ENCODE data around the gene CALML6. TPM values are rescaled to one million over a fixed set of nuclear protein-coding genes. Genes with fewer than 3 reads are reported as not detected.
A peak's percentile ranks its signal among the peaks of the same experiment; 100 is the strongest.

The CALML6 gene
- total RNA-seq, 1 experiment from 2014 or later, result 1.9 TPM

DNA sequence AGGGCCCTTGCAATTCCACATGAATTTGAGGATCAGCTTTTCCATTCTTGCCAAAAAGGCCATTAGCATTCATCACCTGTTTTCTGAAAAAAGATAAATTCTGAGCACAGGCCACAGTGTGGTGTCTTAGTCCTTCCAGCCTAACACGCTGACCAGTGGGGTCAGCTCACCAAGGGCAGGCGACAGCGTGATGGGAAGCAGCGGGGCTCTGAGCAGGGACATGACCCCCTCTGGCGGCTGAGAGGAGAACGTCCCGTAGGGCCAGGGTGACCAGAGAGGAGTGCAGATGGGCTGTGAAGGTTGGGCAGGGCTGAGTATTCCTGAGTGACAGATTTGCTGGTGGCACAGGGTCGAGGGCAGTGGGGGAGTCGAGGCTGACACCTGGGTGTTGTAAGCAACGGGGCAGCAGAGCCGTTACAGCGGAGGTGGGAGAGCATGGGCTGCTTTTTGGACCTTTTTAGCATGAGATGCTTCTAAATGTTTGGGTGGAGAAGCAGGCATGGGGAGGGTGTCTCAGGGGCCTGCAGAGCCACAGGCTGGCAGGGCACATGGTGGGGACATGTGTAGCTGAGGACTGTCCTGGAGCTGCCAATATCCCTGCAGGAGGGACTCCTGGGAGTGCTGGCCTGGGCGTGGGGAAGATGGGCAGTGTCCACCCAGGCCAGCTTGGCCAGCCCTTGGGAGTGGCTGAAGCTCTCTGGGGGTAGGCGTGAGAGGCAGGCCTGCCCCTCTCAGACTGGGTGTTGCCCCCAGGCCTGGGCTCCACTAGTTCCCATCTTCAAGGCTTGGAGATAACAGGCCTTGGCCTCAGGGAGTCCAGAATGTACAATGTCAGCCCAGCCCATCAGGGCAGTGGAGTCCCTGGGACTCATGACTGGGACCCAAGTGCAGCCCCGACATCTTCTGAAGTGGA is 8.6 kb upstream of the CALML6 start:
- Mint-ChIP-seq H3K27ac (peak overlapping the region; percentile 84; the same call in 1 of the 2 replicates), H3K27me3 (ENCODE audit: low read depth) (no peaks in the 10 kb centered on the region; the same call in 1 of the 2 replicates), H3K9me3 (peaks cover 4% of the 10 kb centered on the region; the same call in 1 of the 2 replicates), H3K4me3 (peak overlapping the region; percentile 42; the same call in 1 of the 2 replicates), H3K36me3 (no peaks in the 10 kb centered on the region), H3K4me1 (peaks cover 19% of the 10 kb centered on the region)
- peak; percentile 89 for DNase-seq (ENCODE audit: low spot score)
- ChIA-PET POLR2A (interaction anchor here (0.7 kb wide), 1 partner anchor 24 kb away, joined by 3 read pairs; no protein-coding TSS in a partner anchor), CTCF (interaction anchor here (0.5 to 5.0 kb wide), 37 partner anchors 11 to 299 kb away, joined by 3 to 42 read pairs (median 5); partner anchors contain the start of genes CDK11A and TMEM52)
- TF ChIP-seq TP53 (CRISPR knock-in tag; IDR thresholded peaks at IDR 0.05) (no peak), PRRX2 (CRISPR knock-in tag; IDR thresholded peaks at IDR 0.05) (no peak), MXD4 (CRISPR knock-in tag; IDR thresholded peaks at IDR 0.05; ENCODE audit: borderline replicate concordance) (no peak), ZNF219 (CRISPR knock-in tag; IDR thresholded peaks at IDR 0.05; ENCODE audit: borderline replicate concordance) (no peak), ZNF317 (CRISPR knock-in tag; IDR thresholded peaks at IDR 0.05; ENCODE audit: borderline replicate concordance, low read depth) (no peak), ESRRA (CRISPR knock-in tag; IDR thresholded peaks at IDR 0.05; ENCODE audit: borderline replicate concordance) (no peak), GABPB1 (CRISPR knock-in tag; IDR thresholded peaks at IDR 0.05) (peak; percentile 26; the same call in 1 of the 2 replicates), JUN (CRISPR knock-in tag; IDR thresholded peaks at IDR 0.05) (no peak), ZNF416 (CRISPR knock-in tag; IDR thresholded peaks at IDR 0.05) (no peak), ZNF396 (CRISPR knock-in tag; IDR thresholded peaks at IDR 0.05; ENCODE audit: borderline replicate concordance) (no peak), RELA (CRISPR knock-in tag; IDR thresholded peaks at IDR 0.05; ENCODE audit: borderline replicate concordance) (no peak), IRF1 (CRISPR knock-in tag; IDR thresholded peaks at IDR 0.05) (no peak), IRF2 (CRISPR knock-in tag; IDR thresholded peaks at IDR 0.05; ENCODE audit: borderline replicate concordance, low read depth) (no peak), ZNF121 (CRISPR knock-in tag; IDR thresholded peaks at IDR 0.05) (peak; percentile 100), ETV6 (CRISPR knock-in tag; IDR thresholded peaks at IDR 0.05) (peak; percentile 39; the same call in 1 of the 2 replicates), ZNF671 (CRISPR knock-in tag; IDR thresholded peaks at IDR 0.05) (no peak), ZNF281 (CRISPR knock-in tag; IDR thresholded peaks at IDR 0.05) (no peak), NR1H2 (CRISPR knock-in tag; IDR thresholded peaks at IDR 0.05) (no peak)
- TF ChIP-seq, protein P1, sequence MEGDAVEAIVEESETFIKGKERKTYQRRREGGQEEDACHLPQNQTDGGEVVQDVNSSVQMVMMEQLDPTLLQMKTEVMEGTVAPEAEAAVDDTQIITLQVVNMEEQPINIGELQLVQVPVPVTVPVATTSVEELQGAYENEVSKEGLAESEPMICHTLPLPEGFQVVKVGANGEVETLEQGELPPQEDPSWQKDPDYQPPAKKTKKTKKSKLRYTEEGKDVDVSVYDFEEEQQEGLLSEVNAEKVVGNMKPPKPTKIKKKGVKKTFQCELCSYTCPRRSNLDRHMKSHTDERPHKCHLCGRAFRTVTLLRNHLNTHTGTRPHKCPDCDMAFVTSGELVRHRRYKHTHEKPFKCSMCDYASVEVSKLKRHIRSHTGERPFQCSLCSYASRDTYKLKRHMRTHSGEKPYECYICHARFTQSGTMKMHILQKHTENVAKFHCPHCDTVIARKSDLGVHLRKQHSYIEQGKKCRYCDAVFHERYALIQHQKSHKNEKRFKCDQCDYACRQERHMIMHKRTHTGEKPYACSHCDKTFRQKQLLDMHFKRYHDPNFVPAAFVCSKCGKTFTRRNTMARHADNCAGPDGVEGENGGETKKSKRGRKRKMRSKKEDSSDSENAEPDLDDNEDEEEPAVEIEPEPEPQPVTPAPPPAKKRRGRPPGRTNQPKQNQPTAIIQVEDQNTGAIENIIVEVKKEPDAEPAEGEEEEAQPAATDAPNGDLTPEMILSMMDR (IDR thresholded peaks at IDR 0.05), result peak; percentile 63
- TF ChIP-seq, protein P2, sequence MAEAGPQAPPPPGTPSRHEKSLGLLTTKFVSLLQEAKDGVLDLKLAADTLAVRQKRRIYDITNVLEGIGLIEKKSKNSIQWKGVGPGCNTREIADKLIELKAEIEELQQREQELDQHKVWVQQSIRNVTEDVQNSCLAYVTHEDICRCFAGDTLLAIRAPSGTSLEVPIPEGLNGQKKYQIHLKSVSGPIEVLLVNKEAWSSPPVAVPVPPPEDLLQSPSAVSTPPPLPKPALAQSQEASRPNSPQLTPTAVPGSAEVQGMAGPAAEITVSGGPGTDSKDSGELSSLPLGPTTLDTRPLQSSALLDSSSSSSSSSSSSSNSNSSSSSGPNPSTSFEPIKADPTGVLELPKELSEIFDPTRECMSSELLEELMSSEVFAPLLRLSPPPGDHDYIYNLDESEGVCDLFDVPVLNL (CRISPR knock-in tag; IDR thresholded peaks at IDR 0.05; ENCODE audit: borderline replicate concordance, low read depth), result no peak
- TF ChIP-seq, protein P3, sequence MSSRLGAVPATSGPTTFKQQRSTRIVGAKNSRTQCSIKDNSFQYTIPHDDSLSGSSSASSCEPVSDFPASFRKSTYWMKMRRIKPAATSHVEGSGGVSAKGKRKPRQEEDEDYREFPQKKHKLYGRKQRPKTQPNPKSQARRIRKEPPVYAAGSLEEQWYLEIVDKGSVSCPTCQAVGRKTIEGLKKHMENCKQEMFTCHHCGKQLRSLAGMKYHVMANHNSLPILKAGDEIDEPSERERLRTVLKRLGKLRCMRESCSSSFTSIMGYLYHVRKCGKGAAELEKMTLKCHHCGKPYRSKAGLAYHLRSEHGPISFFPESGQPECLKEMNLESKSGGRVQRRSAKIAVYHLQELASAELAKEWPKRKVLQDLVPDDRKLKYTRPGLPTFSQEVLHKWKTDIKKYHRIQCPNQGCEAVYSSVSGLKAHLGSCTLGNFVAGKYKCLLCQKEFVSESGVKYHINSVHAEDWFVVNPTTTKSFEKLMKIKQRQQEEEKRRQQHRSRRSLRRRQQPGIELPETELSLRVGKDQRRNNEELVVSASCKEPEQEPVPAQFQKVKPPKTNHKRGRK (CRISPR knock-in tag; IDR thresholded peaks at IDR 0.05; ENCODE audit: borderline replicate concordance), result no peak
- TF ChIP-seq, protein P4, sequence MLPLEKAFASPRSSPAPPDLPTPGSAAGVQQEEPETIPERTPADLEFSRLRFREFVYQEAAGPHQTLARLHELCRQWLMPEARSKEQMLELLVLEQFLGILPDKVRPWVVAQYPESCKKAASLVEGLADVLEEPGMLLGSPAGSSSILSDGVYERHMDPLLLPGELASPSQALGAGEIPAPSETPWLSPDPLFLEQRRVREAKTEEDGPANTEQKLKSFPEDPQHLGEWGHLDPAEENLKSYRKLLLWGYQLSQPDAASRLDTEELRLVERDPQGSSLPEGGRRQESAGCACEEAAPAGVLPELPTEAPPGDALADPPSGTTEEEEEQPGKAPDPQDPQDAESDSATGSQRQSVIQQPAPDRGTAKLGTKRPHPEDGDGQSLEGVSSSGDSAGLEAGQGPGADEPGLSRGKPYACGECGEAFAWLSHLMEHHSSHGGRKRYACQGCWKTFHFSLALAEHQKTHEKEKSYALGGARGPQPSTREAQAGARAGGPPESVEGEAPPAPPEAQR (CRISPR knock-in tag; IDR thresholded peaks at IDR 0.05), result no peak
- peak; percentile 68 for ATAC-seq
